Heart right ventricle (tissue), 16 donors: ENCODE results near the gene DBH. TPM values are rescaled to one million over a fixed set of nuclear protein-coding genes. Genes with fewer than 3 reads are reported as not detected.

Experiments
- ATAC-seq, 8 donors: fragments of 200-7000 bp; cut with Tn5 transposase; one replicate each; pipeline ENCODE4 v1.9.1; 2020; ENCODE audit warnings: mild to moderate bottlenecking in 8 of 8, moderate library complexity in 8 of 8, moderate number of reproducible peaks in 1 of 8
- DNase-seq, 2 donors: peaks; one replicate each; pipeline ENCODE4 v3.0.0-alpha.2; 2020
- H3K27ac ChIP-seq, 10 donors: fragments of 200-600 bp; sonication (generic) in 2 of 10; one replicate each; pipeline versions ENCODE4 v1.5.0 to v1.8.0; 2020 to 2022; ENCODE audit warnings: mild to moderate bottlenecking in 3 of 10
- H3K27me3 ChIP-seq, 7 donors: fragments of 200-600 bp; one replicate each; pipeline ENCODE4 v1.8.0; 2021 to 2022; ENCODE audit warnings: mild to moderate bottlenecking in 2 of 7
- H3K36me3 ChIP-seq, 9 donors: fragments of 200-600 bp; sonication (generic) in 1 of 9; one replicate each; pipeline versions ENCODE4 v1.5.0 to v1.8.0; 2020 to 2022; ENCODE audit warnings: mild to moderate bottlenecking in 2 of 9
- H3K4me1 ChIP-seq, 9 donors: fragments of 200-600 bp; sonication (generic) in 1 of 9; one replicate each; pipeline versions ENCODE4 v1.5.0 to v1.8.0; 2020 to 2022; ENCODE audit warnings: mild to moderate bottlenecking in 4 of 9
- H3K4me3 ChIP-seq, 10 donors: fragments of 200-600 bp; sonication (generic) in 2 of 10; one replicate each; pipeline versions ENCODE4 v1.5.0 to v1.8.0; 2020 to 2022; ENCODE audit warnings: mild to moderate bottlenecking in 7 of 10, moderate library complexity in 2 of 10
- H3K9me3 ChIP-seq, 11 donors: fragments of 200-600 bp in 10 of 11; sonication (generic) in 2 of 11; one replicate each; pipeline versions ENCODE4 v1.5.0 to v1.8.0; 2013 to 2022; ENCODE audit warnings: mild to moderate bottlenecking in 2 of 11, control low read depth in 1 of 11, moderate library complexity in 1 of 11
- CTCF ChIP-seq, 9 donors: fragments of 200-600 bp; sonication (generic) in 2 of 9; IDR thresholded peaks; one replicate each; pipeline versions ENCODE4 v1.5.0 to v1.8.0; 2021 to 2022; ENCODE audit warnings: antibody characterized with exemption in 9 of 9, mild to moderate bottlenecking in 5 of 9, moderate library complexity in 1 of 9
- WGBS, 2 donors: extraction: QIAGEN DNeasy Blood & Tissue Kit; methylation state at CpG; one replicate each; pipeline ENCODE4 v1.1.7; 2013; ENCODE audit warnings: inconsistent platforms in 1 of 2; 5-methylcytosine and 5-hydroxymethylcytosine counted together
- intact Hi-C, 10 donors: fragments of 100-400 bp; cut with DNase I; formaldehyde crosslinking; loops; one replicate each; pipeline versions ENCODE4 v1.11.1 to v1.14.2; 2022
- long read RNA-seq, 3 donors: library from polyadenylated mRNA; unstranded; transcript quantifications; one replicate each; pipeline ENCODE4 v2.0.0, GENCODE V29; 2020 to 2021
- polyA plus RNA-seq, 2 donors: library from polyadenylated mRNA; stranded (reverse); fragments of 200-250 nt; gene quantifications; one replicate each; pipeline ENCODE4 v1.2.3, GENCODE V29; 2013
- total RNA-seq, 10 donors: library from RNA; stranded (reverse); fragmentation: NEBNext Ultra II Directional in 3 of 10; extraction: Animal tissue kit (Norgen Biotek cat#: 25700) in 3 of 10; gene quantifications; one replicate each; pipeline versions ENCODE4 v1.2.1 to v1.2.4, GENCODE V29; 2021 to 2023
- donor health status: Arrhythmogenic right ventricular cardiomyopathy.
- donor health status: ischemic (EF 13 %, LVEDD 7.1; RV severe dilation, severe dysfunction).
- donor health status: healthy with polysubstance abuse.
- donor health status: DM: no; HTN: yes; CAD: no.
- donor health status: DM: no; HTN: no; CAD: no.
- donor health status: ischemic (EF 25% LVEDD 6.9; RV normal size, moderate dysfunction).
- donor health status: ischemic (EF 25% LVEDD 5.7; RV mildly dilated, moderate dysfunction).
- donor health status: healthy.
- donor health status: DM: yes; HTN: yes; CAD: no.
- donor health status: Ischemic cardiomyopathy.
- donor health status: ischemic (EF 35%, LVEDD 5.7; RV mildly dilated, moderate dysfunction).
- donor health status: nonischemic (EF 11% LVEDD 7.7; RV severe dilation, severe dysfunction).
- donor health status: DM: yes; HTN: yes; CAD: no.
- donor health status: PGD.
- donor health status: ischemic (EF 29% LVEDD 5.4; RV normal size, mild dysfunction).
- donor health status: nonischemic (EF 23%, LVEDD 6.1; RV moderate dilation, normal function).

The DBH gene
- total RNA-seq (under 1 TPM in 1 of 10 donors, not detected in 9; 0.09 TPM), polyA plus RNA-seq (under 1 TPM in 1 of 2 donors, not detected in 1; 0.01 TPM)
- long read RNA-seq, donor 1: 0 reads
- long read RNA-seq, donor 2: 0 reads
- long read RNA-seq, donor 3: 0 reads

GRCh38 chr9:133635533-133636531, at the start of gene DBH:
TSS of gene DBH (plus strand) at chr9:133636363. CDS start at chr9:133636372, 9 bp downstream.
- intact Hi-C loops: no loop called here
- Histone ChIP-seq H3K4me1 (peaks cover 0 to 10% (median 0%) of the 10 kb centered on the region in 9 donors), H3K36me3 (no peaks in the 10 kb centered on the region), H3K9me3 (no peaks in the 10 kb centered on the region), H3K4me3 (no peak within 1 kb of the TSS), H3K27ac (no peak within 1 kb of the TSS), H3K27me3 (peaks cover 0 to 42% (median 4%) of the 10 kb centered on the region in 7 donors)
- TF ChIP-seq CTCF (IDR thresholded peaks at IDR 0.05): no peak
- DNase-seq (no peak), ATAC-seq (no peak)
- WGBS, 2 donors: 90% methylated on average over 24 of the region's 24 CpGs

DNA sequence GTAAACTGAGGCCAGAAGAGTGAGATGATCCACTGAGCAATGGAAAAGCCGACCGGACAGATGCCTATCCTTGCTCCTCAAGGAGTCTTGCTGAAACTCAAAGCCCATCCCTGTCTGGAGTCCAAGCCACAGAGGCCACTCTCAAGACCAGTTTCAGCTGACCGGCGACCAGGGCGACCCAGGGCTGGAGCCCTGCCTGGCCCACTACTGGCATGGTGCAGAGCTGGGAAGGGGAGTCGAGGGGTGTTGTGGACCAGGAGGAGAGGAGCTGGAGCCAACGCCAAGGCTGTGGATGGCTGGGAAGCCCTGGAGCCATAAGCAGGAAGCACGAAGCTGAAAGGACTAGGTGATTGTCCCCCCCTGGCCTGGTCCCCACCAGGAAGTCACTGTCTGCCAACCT, 49.1 kb upstream of the DBH start:
- H3K36me3 ChIP-seq: no peaks in the 10 kb centered on the region
- no peak for TF ChIP-seq CTCF (IDR thresholded peaks at IDR 0.05)
- H3K27ac ChIP-seq: no peak overlapping the region
- DNase-seq (no peak), ATAC-seq (no peak)
- H3K4me3 ChIP-seq: no peak overlapping the region
- intact Hi-C loops: loop anchor here in 3 of 10 donors (5.0 to 10.0 kb wide), 2 partner anchors 128 to 140 kb away; no protein-coding TSS in a partner anchor
- no peaks in the 10 kb centered on the region for H3K9me3 ChIP-seq
- H3K4me1 ChIP-seq: peaks cover 4 to 43% (median 32%) of the 10 kb centered on the region in 9 donors
- H3K27me3 ChIP-seq: peaks cover 0 to 60% (median 37%) of the 10 kb centered on the region in 7 donors
- 82 to 91% methylated on average over 8 of the region's 8 CpGs for WGBS, 2 donors

DNA sequence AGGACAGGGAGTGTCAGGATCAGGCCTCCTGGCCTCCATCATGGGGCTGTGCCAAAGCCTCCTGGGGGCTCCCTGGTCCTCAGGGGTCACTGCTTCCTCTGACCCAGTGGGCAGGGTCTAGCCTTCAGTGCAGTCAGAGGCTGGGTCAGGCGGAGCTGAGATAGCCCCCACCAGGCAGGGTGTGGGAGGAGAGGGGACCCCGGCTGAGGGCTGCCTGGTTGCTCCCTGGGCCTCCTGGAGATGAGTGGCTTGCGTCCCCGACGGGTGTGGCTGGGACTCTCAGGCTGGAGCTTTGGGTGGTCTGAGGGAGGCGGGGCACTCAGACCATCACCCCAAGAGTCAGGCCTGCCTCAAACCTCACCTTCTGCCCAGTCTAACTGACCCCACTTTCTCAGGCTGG, 48.7 kb upstream of the DBH start:
- H3K36me3 ChIP-seq: no peaks in the 10 kb centered on the region
- H3K27me3 ChIP-seq: peaks cover 0 to 60% (median 37%) of the 10 kb centered on the region in 7 donors
- TF ChIP-seq CTCF (IDR thresholded peaks at IDR 0.05): no peak
- intact Hi-C loops: loop anchor here in 3 of 10 donors (5.0 to 10.0 kb wide), 2 partner anchors 127 to 140 kb away; no protein-coding TSS in a partner anchor
- WGBS, 2 donors: 87 to 89% methylated on average over 6 of the region's 6 CpGs
- no peak overlapping the region for H3K27ac ChIP-seq
- no peaks in the 10 kb centered on the region for H3K9me3 ChIP-seq
- peaks cover 4 to 38% (median 27%) of the 10 kb centered on the region in 9 donors for H3K4me1 ChIP-seq
- no peak overlapping the region for H3K4me3 ChIP-seq
- ATAC-seq: no peak
- DNase-seq: no peak

- no peak for ATAC-seq
- no peaks in the 10 kb centered on the region for H3K9me3 ChIP-seq
- peaks cover 0 to 17% (median 12%) of the 10 kb centered on the region in 9 donors for H3K4me1 ChIP-seq
- DNase-seq: no peak
- TF ChIP-seq CTCF (IDR thresholded peaks at IDR 0.05): peak in 8 of 9 donors; percentile 28 to 61 (median 48)
- no peak overlapping the region for H3K27ac ChIP-seq
- intact Hi-C loops: loop anchor here in 3 of 10 donors (5.0 to 10.0 kb wide), 2 partner anchors 125 to 138 kb away; no protein-coding TSS in a partner anchor
- WGBS, 2 donors: 44 to 46% methylated on average over 19 of the region's 19 CpGs
- H3K36me3 ChIP-seq: no peaks in the 10 kb centered on the region
- no peak overlapping the region for H3K4me3 ChIP-seq
- H3K27me3 ChIP-seq: peaks cover 0 to 54% (median 33%) of the 10 kb centered on the region in 7 donors
Measured at GRCh38 chr9:133589454-133590227, 46.5 kb upstream of the DBH start.
